GM19351 (cell line): ENCODE results near the gene SHKBP1.
A peak's percentile ranks its signal among the peaks of the same experiment; 100 is the strongest.
"Not testable (repeated sequence)": the region's sequence is repeated elsewhere in the genome, so short reads cannot be mapped to it uniquely, and the experiment has no call there.

Experiments
- ATAC-seq: cut with Tn5 transposase; IDR thresholded peaks from one replicate; pipeline ENCODE4 v1.9.1; 2021; ENCODE audit warnings: mild to moderate bottlenecking, moderate library complexity; ENCODE audit not compliant: unreplicated experiment

Gene SHKBP1

GRCh38 chr19:40613690-40614621, 37.3 kb downstream of the SHKBP1 start:
- peak; percentile 54 for ATAC-seq

GRCh38 chr19:40614622-40615411, 38.1 kb downstream of the SHKBP1 start:
- no peak for ATAC-seq

GRCh38 chr19:40616178-40616577, 39.5 kb downstream of the SHKBP1 start:
- ATAC-seq = no peak

GRCh38 chr19:40616941-40617340, 40.3 kb downstream of the SHKBP1 start:
- no peak for ATAC-seq

GRCh38 chr19:40617961-40618360, 41.3 kb downstream of the SHKBP1 start:
- no peak for ATAC-seq

GRCh38 chr19:40619333-40620160, 42.9 kb downstream of the SHKBP1 start:
- ATAC-seq = no peak

- ATAC-seq = no peak
Observed at GRCh38 chr19:40620161-40620485, 43.5 kb downstream of the SHKBP1 start.

GRCh38 chr19:40621283-40621682, 44.6 kb downstream of the SHKBP1 start:
- ATAC-seq = no peak

GRCh38 chr19:40621966-40622772, 45.5 kb downstream of the SHKBP1 start:
- no peak for ATAC-seq

- no peak for ATAC-seq
Observed at GRCh38 chr19:40622773-40623075, 46.1 kb downstream of the SHKBP1 start.

- ATAC-seq = no peak
Observed at GRCh38 chr19:40623403-40624251, 47.0 kb downstream of the SHKBP1 start.

GRCh38 chr19:40624369-40625153, 47.9 kb downstream of the SHKBP1 start:
- not testable (repeated sequence) for ATAC-seq

- ATAC-seq = no peak
Observed at GRCh38 chr19:40625406-40626120, 48.9 kb downstream of the SHKBP1 start.

GRCh38 chr19:40626918-40627317, 50.2 kb downstream of the SHKBP1 start:
- ATAC-seq = no peak

- no peak for ATAC-seq
Observed at GRCh38 chr19:40627486-40628279, 51.0 kb downstream of the SHKBP1 start.

- no peak for ATAC-seq
Observed at GRCh38 chr19:40629346-40629745, 52.7 kb downstream of the SHKBP1 start.

GRCh38 chr19:40630571-40631160, 54.0 kb downstream of the SHKBP1 start:
- no peak for ATAC-seq
